Activated CD4-positive, alpha-beta T cell treated with anti-CD3 and anti-CD28 coated beads for 4 hours (primary cell): Measurements from ENCODE around the gene WNK4.
"Not testable (repeated sequence)": the region's sequence is repeated elsewhere in the genome, so short reads cannot be mapped to it uniquely, and the experiment has no call there.

ENCODE experiments used
- DNase-seq, 2 donors: peaks; one replicate each; pipeline ENCODE4 v3.0.0-alpha.2; 2020

The WNK4 gene

DNA sequence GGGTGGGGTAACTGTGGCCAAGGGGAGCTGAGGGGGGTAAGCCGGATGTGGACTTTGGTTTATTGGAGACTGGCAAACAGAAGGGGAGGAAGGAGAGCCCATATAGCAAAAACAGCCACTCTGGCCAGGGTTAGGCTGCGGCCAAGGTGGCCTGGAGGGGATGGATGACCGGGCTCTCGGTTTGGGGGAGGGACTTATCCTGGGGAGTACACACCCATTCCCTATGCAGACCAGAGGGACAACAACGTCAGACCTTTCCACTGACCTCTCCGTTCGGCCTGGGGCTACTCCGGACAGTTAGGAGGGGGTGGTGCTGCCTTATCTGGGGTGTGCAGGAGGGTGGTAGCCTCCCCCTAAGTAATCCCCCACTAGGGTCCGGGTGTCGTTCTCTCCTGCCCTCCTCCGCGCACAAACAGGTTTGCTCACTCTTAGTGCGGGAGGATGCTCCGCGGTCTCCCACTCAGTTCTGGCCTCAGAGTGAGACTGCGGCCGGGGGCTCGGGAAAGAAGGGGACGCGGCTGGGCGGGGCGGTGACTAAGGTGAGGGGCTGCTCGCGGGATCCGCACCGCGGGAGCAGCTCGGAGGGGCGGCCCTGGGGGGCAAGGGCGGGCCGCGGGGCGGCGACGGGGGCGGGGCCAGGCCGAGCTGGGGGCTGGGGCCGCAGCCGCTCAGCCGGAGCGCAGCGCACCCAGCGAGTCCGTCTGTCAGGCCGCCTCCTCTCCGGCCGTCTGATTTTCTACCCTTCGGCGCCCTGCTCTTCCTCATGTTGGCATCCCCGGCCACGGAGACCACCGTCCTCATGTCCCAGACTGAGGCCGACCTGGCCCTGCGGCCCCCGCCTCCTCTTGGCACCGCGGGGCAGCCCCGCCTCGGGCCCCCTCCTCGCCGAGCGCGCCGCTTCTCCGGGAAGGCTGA, at the start of gene WNK4:
WNK4 (plus strand) TSS at position 675 of the 915 bp plus-strand sequence; CDS start at position 764, 89 bp downstream.
- no peak for DNase-seq

DNA sequence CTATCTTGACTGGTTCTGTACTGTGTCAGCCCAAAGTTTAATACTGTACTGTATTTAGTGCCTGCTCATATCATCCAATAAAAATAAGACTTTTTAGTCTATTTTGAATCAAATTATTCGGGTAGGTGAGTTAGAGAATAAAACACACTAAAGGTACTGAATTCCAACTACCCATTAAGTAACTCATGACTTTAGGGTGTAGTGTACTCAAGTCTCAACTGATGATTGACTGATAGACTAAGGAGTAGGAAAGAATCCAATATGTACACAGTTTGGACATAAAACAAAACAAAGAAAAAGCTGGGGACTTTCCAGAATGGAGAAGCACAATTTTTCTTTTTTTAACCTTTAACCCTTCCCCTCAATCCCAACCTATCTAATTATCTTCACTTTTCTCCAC, 39.7 kb upstream of the WNK4 start:
- no peak for DNase-seq

DNA sequence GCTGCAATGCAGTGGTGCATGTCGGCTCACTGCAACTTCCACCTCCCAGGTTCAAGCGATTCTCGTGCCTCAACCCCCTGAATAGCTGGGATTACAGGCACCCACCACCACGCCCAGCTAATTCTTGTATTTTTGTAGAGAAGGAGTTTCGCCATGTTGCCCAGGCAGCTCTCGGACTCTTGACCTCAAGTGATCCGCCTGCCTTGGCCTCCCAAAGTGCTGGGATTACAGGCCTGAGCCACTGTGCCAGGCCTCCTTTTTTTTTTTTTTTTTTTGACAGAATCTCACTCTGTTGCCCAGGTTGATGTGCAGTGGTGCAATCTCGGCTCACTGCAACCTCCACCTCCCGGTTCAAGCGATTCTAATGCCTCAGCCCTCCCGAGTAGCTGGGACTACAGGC, 37.5 kb upstream of the WNK4 start:
- not testable (repeated sequence) for DNase-seq

- no peak for DNase-seq
Measured at GRCh38 chr17:42743595-42744282, 36.7 kb upstream of the WNK4 start.

DNA sequence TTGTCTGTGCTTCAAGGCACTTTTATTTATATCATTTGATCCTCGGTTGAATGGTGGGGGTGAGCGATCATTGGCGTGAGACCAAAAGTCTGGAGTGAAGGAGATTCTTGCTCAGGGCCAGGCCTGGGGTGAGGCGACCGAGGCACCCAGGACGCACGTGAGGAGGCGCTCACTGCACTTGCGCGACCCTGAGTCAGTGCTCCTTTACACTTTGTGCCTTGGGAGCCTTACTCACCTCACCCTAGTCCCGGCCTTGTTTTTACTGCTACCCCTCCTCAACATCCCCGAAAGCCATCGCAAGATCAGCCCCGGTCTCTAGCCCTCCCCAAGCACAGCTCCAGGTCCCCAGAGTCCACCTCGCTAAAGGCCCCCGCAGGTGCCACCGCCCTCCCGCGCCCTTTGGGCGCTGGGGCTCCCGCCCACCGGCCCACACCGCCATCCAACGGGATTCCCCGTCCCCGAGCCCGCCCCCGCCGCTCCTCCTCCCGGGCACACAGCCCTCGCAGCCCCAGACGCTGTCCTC, 36.1 kb upstream of the WNK4 start:
- peak; percentile 68 to 75 for DNase-seq

DNA sequence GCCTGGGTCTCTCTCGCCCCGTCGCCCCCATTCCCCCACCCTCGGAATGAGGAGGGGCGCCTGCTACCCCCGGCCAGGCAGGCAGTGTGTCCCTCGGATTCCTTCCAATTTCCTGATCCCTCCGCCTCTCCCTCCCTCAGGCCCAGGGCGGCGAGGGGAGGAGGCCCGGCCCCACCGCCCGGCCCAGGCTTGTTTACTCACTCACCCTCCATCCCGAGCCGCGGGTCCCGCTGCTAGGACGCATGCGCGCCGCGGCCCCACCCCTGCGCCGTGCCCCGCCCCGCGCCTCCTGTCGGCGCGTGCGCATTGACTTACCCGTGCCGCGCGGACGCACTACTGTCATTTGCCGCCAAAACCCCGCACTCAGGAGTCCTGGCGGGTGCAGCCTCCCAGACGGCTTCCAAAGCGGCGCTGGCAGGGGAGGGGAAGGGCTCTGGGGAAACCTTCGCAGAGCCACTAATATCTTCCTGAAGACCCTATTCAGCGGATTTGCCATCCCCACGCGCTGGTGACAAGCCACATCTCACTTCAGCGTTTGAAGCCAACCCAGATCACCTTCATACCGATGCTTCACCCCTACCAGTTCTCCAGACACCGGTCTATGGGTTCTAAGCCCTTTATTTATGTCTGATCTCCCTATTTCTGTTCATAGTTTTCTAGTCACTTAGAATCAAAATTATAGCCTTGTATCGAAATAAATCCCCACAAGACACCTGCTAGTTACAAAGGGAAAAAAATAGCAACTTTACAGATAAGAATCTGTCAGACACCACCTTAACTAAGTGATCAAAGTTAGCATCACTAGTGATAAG, 35.4 kb upstream of the WNK4 start, which contains the start of gene EZH1:
EZH1 (minus strand) TSS at position 235 of the 812 bp plus-strand sequence. CDS start 16,099 bp downstream, outside the sequence.
- peak; percentile 89 to 91 for DNase-seq

- DNase-seq, result no peak
Measured at GRCh38 chr17:42748202-42748907, 32.1 kb upstream of the WNK4 start.

DNA sequence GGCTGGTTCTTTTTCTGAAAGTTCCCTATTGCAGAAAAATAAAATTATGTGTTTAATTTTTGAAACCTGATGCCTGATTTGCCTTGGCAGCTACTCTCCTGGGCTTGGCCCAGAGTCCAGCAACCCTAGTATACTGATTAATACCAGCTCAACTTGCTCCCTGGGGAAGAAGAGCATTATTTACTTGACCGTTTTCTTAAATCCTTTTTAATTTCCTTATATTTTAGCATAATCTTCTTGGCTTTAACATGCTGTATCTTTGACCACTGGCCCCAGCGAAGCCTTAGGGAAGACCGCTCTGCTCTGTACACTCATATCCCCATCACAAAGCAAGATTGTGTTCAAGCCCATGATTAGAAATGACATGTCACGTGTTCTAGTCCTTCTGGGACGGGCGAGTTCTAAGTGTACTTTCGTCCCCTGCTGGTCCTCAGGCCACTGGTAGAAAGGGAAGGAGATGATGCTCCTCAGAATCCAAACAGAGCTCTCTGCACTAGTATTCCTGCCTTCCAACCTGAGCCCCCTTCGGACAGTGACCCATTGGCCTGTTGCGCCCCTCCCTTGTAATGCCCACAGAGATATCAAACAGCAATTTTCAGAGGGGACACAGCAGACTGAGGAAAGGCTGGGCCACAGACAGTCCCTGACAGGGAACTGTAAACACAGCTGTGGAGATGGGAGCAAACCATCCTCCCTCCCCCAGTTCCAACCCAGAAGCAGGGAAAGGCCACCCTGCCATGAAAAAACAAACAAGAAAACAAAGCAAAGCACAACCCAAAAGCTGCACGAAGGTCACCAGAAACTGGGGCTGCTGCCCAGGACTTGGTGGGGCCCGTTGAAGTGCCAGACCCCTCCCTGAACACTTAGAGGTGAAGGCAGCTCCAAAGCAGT, 31.3 kb upstream of the WNK4 start:
- DNase-seq, result no peak

DNA sequence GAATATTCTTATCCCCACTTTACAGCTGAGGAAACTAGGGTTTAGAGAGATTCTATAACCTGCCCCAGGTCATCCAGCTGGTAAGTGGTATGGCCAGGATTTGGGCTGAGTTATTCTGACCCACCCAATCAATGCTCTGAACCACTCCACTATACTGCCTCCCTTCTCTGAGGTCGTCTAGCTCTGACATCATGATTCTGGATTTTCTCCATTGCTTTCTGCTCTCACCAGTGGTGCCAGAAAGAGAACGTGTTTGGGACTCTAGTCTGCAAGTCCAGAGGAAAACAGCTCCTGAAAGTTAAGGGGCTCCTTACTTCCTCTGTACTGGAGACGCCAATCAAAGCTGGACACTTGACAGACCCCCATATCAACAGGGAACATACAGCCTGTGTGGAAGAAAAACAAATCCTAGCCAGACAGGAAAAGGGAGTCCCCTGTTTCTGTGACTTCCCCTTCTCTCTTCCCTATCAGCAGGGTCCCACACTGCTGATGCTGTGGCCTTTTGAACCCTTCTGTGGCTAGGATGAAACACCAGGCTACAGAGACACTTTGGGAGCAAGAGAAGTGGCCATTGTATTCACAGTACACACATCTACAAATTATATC, 29.6 kb upstream of the WNK4 start:
- DNase-seq, result no peak

DNA sequence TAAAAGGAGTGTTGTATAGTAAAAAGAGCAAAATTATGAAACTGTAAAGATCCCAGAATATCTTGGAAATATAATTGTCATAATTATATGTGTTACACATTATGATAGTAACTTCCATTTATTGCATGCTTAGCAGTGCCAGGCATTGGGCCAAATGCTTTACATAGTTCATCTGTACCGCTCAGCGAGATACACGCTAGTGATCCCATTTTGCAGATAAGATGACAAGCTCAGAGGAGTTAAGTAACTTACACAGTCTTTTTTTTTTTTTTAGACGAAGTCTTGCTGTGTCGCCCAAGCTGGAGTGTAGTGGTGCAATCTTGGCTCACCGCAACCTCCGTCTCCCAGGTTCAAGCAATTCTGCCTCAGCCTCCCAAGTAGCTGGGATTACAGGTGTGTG, 28.8 kb upstream of the WNK4 start:
- no peak for DNase-seq

GRCh38 chr17:42754782-42755181, 25.6 kb upstream of the WNK4 start:
- DNase-seq, result no peak

GRCh38 chr17:42759982-42760651, 20.3 kb upstream of the WNK4 start:
- no peak for DNase-seq

- DNase-seq, result peak in 1 of 2 donors; percentile 11
Measured at GRCh38 chr17:42760652-42761581, 19.5 kb upstream of the WNK4 start, which contains the start of gene RAMP2. TSS of gene RAMP2 (plus strand) at chr17:42761227. CDS start at chr17:42761262, 35 bp downstream.

- DNase-seq, result no peak
Measured at GRCh38 chr17:42761638-42762037, 18.8 kb upstream of the WNK4 start.

DNA sequence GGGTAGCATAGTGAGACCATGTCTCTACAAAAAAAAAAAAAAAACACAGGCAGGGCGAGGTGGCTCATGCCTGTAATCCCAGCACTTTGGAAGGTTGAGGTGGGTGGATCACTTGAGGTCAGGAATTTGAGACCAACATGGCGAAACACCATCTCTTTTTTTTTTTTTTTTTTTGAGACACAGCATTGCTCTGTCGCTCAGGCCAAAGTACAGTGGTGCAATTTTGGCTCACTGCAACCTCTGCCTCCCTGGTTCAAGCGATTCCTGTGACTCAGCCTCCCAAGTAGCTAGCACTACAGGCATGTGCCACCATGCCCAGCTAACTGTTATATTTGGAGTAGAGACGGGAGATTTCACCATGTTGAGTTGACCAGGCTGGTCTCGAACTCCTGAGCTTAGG, 14.3 kb upstream of the WNK4 start:
- no peak for DNase-seq

DNA sequence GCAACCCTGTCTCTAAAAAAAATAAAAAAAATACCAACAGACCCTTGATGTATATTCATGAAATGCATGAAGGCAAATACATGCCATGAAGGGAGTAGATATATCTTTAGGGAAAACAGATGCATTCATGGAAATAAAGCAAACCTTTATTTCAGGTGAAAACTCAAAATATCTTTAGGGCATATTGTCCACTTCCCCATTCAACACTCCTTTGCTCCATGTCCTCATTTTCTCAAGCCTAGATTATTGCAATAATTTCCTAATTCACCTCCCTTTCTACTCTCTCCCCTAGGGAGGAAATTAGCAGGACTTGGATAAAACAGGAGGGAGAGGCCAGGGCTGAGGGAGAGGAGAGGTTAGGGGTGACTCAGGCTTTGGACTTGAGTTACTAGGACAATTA, 12.9 kb upstream of the WNK4 start:
- no peak for DNase-seq

DNA sequence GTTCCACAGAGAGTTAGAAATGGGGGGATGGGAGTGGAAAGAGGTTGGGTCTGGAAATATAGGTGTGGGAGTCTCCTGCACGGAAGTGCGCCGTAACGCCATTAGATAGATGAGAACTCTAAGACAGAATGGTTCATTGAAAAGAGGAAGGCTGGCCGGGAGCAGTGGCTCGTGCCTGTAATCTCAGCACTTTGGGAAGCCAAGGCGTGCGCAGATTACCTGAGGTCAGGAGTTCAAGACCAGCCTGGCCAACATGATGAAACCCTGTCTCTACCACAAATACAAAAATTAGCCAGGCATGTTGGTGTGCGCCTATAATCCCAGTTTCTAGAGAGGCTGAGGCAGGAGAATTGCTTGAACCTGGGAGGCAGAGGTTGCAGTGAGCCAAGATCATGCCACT, 12.4 kb upstream of the WNK4 start:
- not testable (repeated sequence) for DNase-seq

DNA sequence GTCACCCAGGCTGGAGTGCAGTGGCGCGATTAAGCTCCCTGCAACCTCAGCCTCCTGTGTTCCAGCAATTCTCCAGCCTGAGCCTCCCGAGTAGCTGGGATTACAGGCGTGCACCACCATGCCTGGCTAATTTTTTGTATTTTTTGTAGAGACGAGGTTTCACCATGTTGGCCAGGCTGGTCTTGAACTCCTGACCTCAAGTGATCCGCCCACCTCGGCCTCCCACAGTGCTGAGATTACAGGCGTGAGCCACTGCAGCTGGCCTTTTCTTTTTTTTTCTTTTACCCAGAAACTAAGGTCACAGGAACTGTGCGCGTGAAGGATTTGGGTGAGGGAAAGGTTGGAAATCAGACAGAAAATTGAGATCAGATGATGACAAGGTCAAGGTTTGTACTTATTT, 10.4 kb upstream of the WNK4 start:
- not testable (repeated sequence) for DNase-seq

- no peak for DNase-seq
Measured at GRCh38 chr17:42772945-42773289, 7.5 kb upstream of the WNK4 start.
